H9 (cell line): Measurements from ENCODE around the gene PDZD7. TPM values are rescaled to one million over a fixed set of nuclear protein-coding genes. Genes with fewer than 3 reads are reported as not detected.
A peak's percentile ranks its signal among the peaks of the same experiment; 100 is the strongest.

Experiments used
- DNase-seq: peaks from one replicate; pipeline ENCODE4 v3.0.0-alpha.2; 2017
- H2AFZ ChIP-seq: one replicate; pipeline ENCODE4 v1.6.1; 2013; ENCODE audit warnings: mild to moderate bottlenecking, low read length, control low read depth, moderate library complexity
- H2AK5ac ChIP-seq: 2 replicates; pipeline ENCODE4 v1.6.1; 2013; ENCODE audit warnings: low read length, control low read depth, mixed read lengths; ENCODE audit not compliant: insufficient read length
- H2BK120ac ChIP-seq: one replicate; pipeline ENCODE4 v1.6.1; 2013; ENCODE audit warnings: low read depth, mild to moderate bottlenecking, low read length, control low read depth, inconsistent platforms; ENCODE audit not compliant: poor library complexity, severe bottlenecking
- H2BK12ac ChIP-seq: 2 replicates; pipeline ENCODE4 v1.6.1; 2013; ENCODE audit warnings: low read length, control low read depth, mixed read lengths, low read depth; ENCODE audit not compliant: insufficient read length
- H2BK15ac ChIP-seq: 2 replicates; pipeline ENCODE4 v1.6.1; 2013; ENCODE audit warnings: low read depth, low read length, control low read depth
- H2BK20ac ChIP-seq: one replicate; pipeline ENCODE4 v1.6.1; 2013; ENCODE audit warnings: low read depth, mild to moderate bottlenecking, low read length, control low read depth, inconsistent platforms; ENCODE audit not compliant: poor library complexity, severe bottlenecking
- H2BK5ac ChIP-seq: 2 replicates; pipeline ENCODE4 v1.6.1; 2013; ENCODE audit warnings: low read length, control low read depth, mixed read lengths; ENCODE audit not compliant: insufficient read length
- H3K14ac ChIP-seq: 2 replicates; pipeline ENCODE4 v1.6.1; 2013; ENCODE audit warnings: low read length, control low read depth; ENCODE audit not compliant: insufficient read depth
- H3K18ac ChIP-seq: 2 replicates; pipeline ENCODE4 v1.6.1; 2013; ENCODE audit warnings: low read depth, mild to moderate bottlenecking, mixed read lengths, low read length, control low read depth; ENCODE audit not compliant: insufficient read length
- H3K23ac ChIP-seq: 2 replicates; pipeline ENCODE4 v1.6.1; 2013; ENCODE audit warnings: low read length, control low read depth, mixed read lengths, low read depth; ENCODE audit not compliant: insufficient read length
- H3K23me2 ChIP-seq: 2 replicates; pipeline ENCODE4 v1.6.1; 2013; ENCODE audit warnings: low read depth, mild to moderate bottlenecking, mixed read lengths, low read length, control low read depth; ENCODE audit not compliant: insufficient read length, poor library complexity, severe bottlenecking
- H3K27ac ChIP-seq: 2 replicates; pipeline ENCODE4 v1.5.1; 2013; ENCODE audit warnings: low read length, control low read depth, mixed read lengths, low read depth; ENCODE audit not compliant: insufficient read length
- H3K27me3 ChIP-seq: 2 replicates; pipeline ENCODE4 v1.6.1; 2013; ENCODE audit warnings: low read length, control low read depth, inconsistent platforms; ENCODE audit not compliant: insufficient read depth
- H3K4ac ChIP-seq: 2 replicates; pipeline ENCODE4 v1.6.1; 2013; ENCODE audit warnings: low read depth, mild to moderate bottlenecking, control low read depth, inconsistent platforms, low read length, moderate library complexity
- H3K4me1 ChIP-seq: 2 replicates; pipeline ENCODE4 v1.6.1; 2013; ENCODE audit warnings: low read length, control low read depth, inconsistent platforms; ENCODE audit not compliant: insufficient read depth
- H3K4me2 ChIP-seq: 2 replicates; pipeline ENCODE4 v1.6.1; 2013; ENCODE audit warnings: low read length, control low read depth, mixed read lengths; ENCODE audit not compliant: insufficient read length, insufficient read depth
- H3K56ac ChIP-seq: 2 replicates; pipeline ENCODE4 v1.6.1; 2013; ENCODE audit warnings: low read depth, mild to moderate bottlenecking, mixed read lengths, low read length, control low read depth; ENCODE audit not compliant: insufficient read length
- H3K79me1 ChIP-seq: 2 replicates; pipeline ENCODE4 v1.6.1; 2013; ENCODE audit warnings: low read depth, mild to moderate bottlenecking, moderate library complexity, low read length, control low read depth, inconsistent platforms; ENCODE audit not compliant: insufficient read depth, poor library complexity, severe bottlenecking
- H3K79me2 ChIP-seq: 2 replicates; pipeline ENCODE4 v1.6.1; 2013; ENCODE audit warnings: low read length, control low read depth, inconsistent platforms; ENCODE audit not compliant: insufficient read depth
- H3K9ac ChIP-seq: 2 replicates; pipeline ENCODE4 v1.6.1; 2013; ENCODE audit warnings: low read length, control low read depth, mixed read lengths; ENCODE audit not compliant: insufficient read length; ENCODE audit errors: extremely low read depth
- H3K9me3 ChIP-seq: one replicate; pipeline ENCODE4 v1.6.1; 2013; ENCODE audit warnings: low read depth, low read length, inconsistent platforms; ENCODE audit not compliant: control insufficient read depth
- H3T11ph ChIP-seq: one replicate; pipeline ENCODE4 v1.6.1; 2013; ENCODE audit warnings: mild to moderate bottlenecking, low read length, control low read depth, inconsistent platforms
- H4K20me1 ChIP-seq: one replicate; pipeline ENCODE4 v1.6.1; 2013; ENCODE audit not compliant: control insufficient read depth, insufficient read length, insufficient read depth
- H4K5ac ChIP-seq: 2 replicates; pipeline ENCODE4 v1.6.1; 2013; ENCODE audit warnings: low read depth, mild to moderate bottlenecking, mixed read lengths, low read length, control low read depth; ENCODE audit not compliant: insufficient read length
- H4K8ac ChIP-seq: replicated peaks from 2 replicates; pipeline ENCODE4 v1.6.1; 2013; ENCODE audit warnings: low read length, control low read depth, mixed read lengths, low read depth; ENCODE audit not compliant: insufficient read length
- H4K91ac ChIP-seq: 2 replicates; pipeline ENCODE4 v1.6.1; 2013; ENCODE audit warnings: low read depth, mild to moderate bottlenecking, moderate library complexity, mixed read lengths, low read length, control low read depth; ENCODE audit not compliant: insufficient read length
- H3K27ac Mint-ChIP-seq, 3 experiments: 2 replicates in 2 of 3; 3 replicates in 1 of 3; pipeline ENCODE4 v1.8.0; 2020 to 2021; ENCODE audit warnings: mixed read lengths in 3 of 3, mild to moderate bottlenecking in 1 of 3, moderate library complexity in 1 of 3
- H3K27me3 Mint-ChIP-seq: 2 replicates; pipeline ENCODE4 v1.8.0; 2021; ENCODE audit warnings: low read depth, mild to moderate bottlenecking, moderate library complexity, mixed read lengths
- H3K36me3 Mint-ChIP-seq, 3 experiments: 2 replicates in 2 of 3; 3 replicates in 1 of 3; pipeline ENCODE4 v1.8.0; 2020 to 2021; ENCODE audit warnings: low read depth in 3 of 3, mixed read lengths in 3 of 3; ENCODE audit not compliant: insufficient read depth in 1 of 3
- H3K4me1 Mint-ChIP-seq, 2 experiments: 2 replicates each; pipeline ENCODE4 v1.8.0; 2020; ENCODE audit warnings: mixed read lengths in 2 of 2
- H3K4me3 Mint-ChIP-seq, 2 experiments: 2 replicates in 1 of 2; 3 replicates in 1 of 2; pipeline ENCODE4 v1.8.0; 2020 to 2021; ENCODE audit warnings: mild to moderate bottlenecking in 2 of 2, mixed read lengths in 2 of 2, moderate library complexity in 1 of 2
- H3K9me3 Mint-ChIP-seq, 2 experiments: 2 replicates in 1 of 2; 3 replicates in 1 of 2; pipeline ENCODE4 v1.8.0; 2020; ENCODE audit warnings: mild to moderate bottlenecking in 2 of 2, mixed read lengths in 2 of 2, moderate library complexity in 1 of 2
- CTCF ChIP-seq: fragments of 200-600 bp; sonication (generic); conservative IDR thresholded peaks from 3 replicates; pipeline ENCODE4 v1.8.0; 2021; ENCODE audit warnings: antibody characterized with exemption, mild to moderate bottlenecking
- WGBS: extraction: QIAGEN DNeasy Blood & Tissue Kit; methylation state at CpG from one replicate; pipeline ENCODE4 v1.1.7; 2013; ENCODE audit warnings: missing lambda C conversion rate, low lambda C conversion rate, mixed read lengths; ENCODE audit not compliant: insufficient read length; ENCODE audit errors: extremely low coverage; 5-methylcytosine and 5-hydroxymethylcytosine counted together
- total RNA-seq: library from RNA; stranded (reverse); gene quantifications from 2 replicates; pipeline ENCODE4 v1.2.1, GENCODE V29; 2021

The PDZD7 gene
- total RNA-seq, 1 experiment from 2014 or later = 2.0 TPM

- no peak for DNase-seq
- no peaks in the 10 kb centered on the region; a peak in 1 of 7 replicates for H3K36me3 Mint-ChIP-seq
- Histone ChIP-seq H4K5ac (no peak overlapping the region), H2BK20ac (no peak overlapping the region), H3K4me2 (no peak overlapping the region), H2BK12ac (no peak overlapping the region), H4K91ac (no peak overlapping the region), H3K4me1 (no peaks in the 10 kb centered on the region; the same call in 1 of the 2 replicates), H2AK5ac (no peak overlapping the region), H2BK120ac (no peak overlapping the region), H3K23ac (no peak overlapping the region), H4K8ac (no peak overlapping the region), H3T11ph (no peak overlapping the region), H3K14ac (no peak overlapping the region), H2AFZ (no peak overlapping the region), H3K79me1 (no peaks in the 10 kb centered on the region), H2BK15ac (no peak overlapping the region), H3K27ac (no peak overlapping the region), H3K9ac (no peak overlapping the region), H3K79me2 (no peaks in the 10 kb centered on the region), H2BK5ac (no peak overlapping the region), H3K23me2 (peaks cover 20% of the 10 kb centered on the region), H3K27me3 (peaks cover 25% of the 10 kb centered on the region), H4K20me1 (no peaks in the 10 kb centered on the region), H3K4ac (no peak overlapping the region), H3K56ac (no peak overlapping the region), H3K18ac (no peak overlapping the region), H3K9me3 (no peaks in the 10 kb centered on the region)
- H3K27ac Mint-ChIP-seq = no peak overlapping the region
- TF ChIP-seq CTCF = no peak
- peaks cover 13 to 31% of the 10 kb centered on the region in 2 experiments for H3K4me1 Mint-ChIP-seq
- H3K4me3 Mint-ChIP-seq = 0 out of 5 replicates have a peak overlapping the region, but pooled peaks of 1 of the 2 experiments have one; percentile 14
- H3K9me3 Mint-ChIP-seq = no peaks in the 10 kb centered on the region; a peak in 1 of 5 replicates
- no CpG with 5 or more reads among the region's 3 CpGs for whole genome bisulfite sequencing
- H3K27me3 Mint-ChIP-seq = peaks cover 67% of the 10 kb centered on the region
These were observed 39.2 kb upstream of the PDZD7 start for GRCh38 chr10:101070098-101070497.
